ENCODE measurements around the gene SSMEM1.
"Not testable (repeated sequence)": the region's sequence is repeated elsewhere in the genome, so short reads cannot be mapped to it uniquely, and the experiment has no call there.

SSMEM1 gene

GRCh38 chr7:130207642-130208041 lies at the start of gene SSMEM1:
TSS of gene SSMEM1 (plus strand) at chr7:130207860. CDS start at chr7:130207911, 51 bp downstream.
- DNase-seq (ENCODE audit: low spot score) = peak; percentile 61

- DNase-seq (ENCODE audit: low spot score) = no peak
These were observed 47.6 kb upstream of the SSMEM1 start for GRCh38 chr7:130160023-130160422.

GRCh38 chr7:130160455-130160854 lies 47.2 kb upstream of the SSMEM1 start:
- DNase-seq (ENCODE audit: low spot score) = no peak

- DNase-seq (ENCODE audit: low spot score) = no peak
These were observed 45.5 kb upstream of the SSMEM1 start for GRCh38 chr7:130162196-130162595.

GRCh38 chr7:130174237-130174959 lies 33.3 kb upstream of the SSMEM1 start:
- DNase-seq (ENCODE audit: low spot score) = no peak

GRCh38 chr7:130178251-130178650 lies 29.4 kb upstream of the SSMEM1 start:
- no peak for DNase-seq (ENCODE audit: low spot score)

DNA sequence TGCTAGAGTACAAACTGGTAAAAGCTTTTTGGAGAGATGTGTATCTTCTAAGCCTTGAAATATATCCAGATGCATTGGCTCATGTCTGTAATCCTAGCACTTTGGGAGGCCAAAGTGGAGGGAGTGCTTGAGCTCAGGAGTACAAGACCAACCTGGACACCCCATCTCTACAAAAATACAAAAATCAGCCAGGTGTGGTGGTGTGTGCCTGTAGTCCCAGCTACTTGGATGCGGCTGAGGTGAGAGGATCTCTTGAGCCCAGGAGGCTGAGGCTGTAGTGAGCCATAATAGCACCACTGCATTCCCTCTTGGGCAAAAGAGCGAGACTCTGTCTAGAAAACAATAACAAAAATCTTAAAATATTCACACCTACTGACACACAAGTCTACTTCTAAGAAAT lies 28.0 kb upstream of the SSMEM1 start:
- no peak for DNase-seq (ENCODE audit: low spot score)

- DNase-seq (ENCODE audit: low spot score) = no peak
These were observed 26.9 kb upstream of the SSMEM1 start for GRCh38 chr7:130180571-130181262.

DNA sequence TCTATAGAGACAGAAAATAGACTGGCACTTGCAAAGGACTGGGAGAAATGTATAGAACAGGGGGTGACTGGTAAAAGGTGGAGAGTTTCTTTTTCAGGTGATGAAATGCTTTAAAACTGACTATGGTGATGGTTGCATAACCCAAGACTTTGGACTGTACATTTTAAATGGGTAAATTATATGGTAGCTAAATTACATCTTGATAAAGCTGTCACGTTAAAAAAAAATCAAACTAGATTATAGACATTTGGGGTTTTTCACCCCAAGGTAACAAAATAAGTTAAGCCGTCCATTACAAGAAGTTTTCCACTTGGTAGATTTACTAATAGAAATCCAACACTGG lies 26.4 kb upstream of the SSMEM1 start:
- no peak for DNase-seq (ENCODE audit: low spot score)

DNA sequence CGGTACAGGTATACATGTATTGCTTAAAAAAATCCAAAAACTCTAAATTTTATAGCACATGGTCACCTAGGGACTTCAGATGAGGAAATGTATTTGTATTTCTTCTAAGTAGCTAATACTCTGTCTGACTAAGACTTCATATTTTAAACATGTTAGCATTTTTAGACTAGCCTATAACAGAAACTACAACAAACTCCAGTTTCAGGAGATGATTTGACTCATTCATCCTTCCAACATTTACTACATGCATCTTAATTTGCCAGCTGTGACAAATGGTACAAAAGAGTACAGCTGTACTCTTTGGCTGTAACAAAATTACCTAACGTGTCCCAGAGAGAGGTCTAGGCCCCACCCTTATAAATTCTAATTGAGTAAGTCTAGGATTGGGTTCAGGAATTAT lies 24.7 kb upstream of the SSMEM1 start:
- no peak for DNase-seq (ENCODE audit: low spot score)

DNA sequence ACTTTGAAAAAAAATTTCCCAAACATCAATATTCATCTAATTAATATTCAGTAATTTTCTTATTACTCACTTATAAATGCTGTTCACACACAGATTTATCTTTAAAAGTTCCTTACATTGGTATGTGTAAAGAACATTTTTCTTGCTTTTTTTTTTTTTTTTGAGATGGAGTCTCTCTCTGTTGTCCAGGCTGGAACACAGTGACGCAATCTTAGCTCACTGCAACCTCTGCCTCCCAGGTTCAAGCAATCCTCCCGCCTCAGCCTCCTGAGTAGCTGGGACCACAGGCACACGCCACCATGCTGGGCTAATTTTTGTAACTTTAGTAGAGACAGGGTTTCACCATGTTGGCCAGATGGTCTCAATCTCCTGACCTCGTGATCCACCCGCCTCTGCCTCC lies 23.3 kb upstream of the SSMEM1 start:
- not testable (repeated sequence) for DNase-seq (ENCODE audit: low spot score)

DNA sequence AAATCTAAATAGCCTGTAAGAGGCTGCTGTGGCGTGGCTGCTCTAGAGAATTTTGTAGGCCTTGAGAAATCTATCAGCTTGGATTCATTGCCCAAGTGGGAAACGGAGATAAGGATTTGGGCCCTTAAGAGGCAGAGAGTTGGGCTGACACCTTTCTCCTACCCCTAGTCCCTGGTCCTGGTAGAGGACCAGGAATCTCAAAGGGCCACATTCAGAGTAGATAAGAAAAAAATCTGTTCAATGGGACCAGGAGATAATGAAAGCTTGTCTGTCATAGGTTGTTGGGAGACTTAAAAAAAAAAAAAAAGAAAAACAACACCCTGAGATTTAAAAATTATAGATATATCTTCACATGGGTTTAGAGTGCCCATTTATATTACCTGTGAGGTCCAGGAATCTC lies 20.3 kb upstream of the SSMEM1 start:
- no peak for DNase-seq (ENCODE audit: low spot score)

DNA sequence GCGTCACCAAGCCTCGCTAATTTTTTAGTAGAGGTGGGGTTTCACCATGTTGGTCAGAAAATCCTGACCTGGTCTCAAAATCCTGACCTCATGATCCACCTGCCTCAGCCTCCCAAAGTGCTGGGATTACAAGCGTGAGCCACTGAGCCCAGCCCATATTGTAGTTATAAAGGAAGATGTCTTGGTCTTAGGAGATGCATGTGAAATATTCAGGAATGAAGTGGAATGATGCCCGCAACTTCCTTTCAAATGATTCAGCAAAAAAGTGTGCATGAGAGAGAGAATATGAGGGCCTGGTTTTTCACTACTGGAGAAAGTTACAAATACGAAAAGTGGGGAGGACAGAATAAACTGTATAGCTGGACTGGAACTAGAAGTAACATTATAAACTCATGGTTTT lies 18.3 kb upstream of the SSMEM1 start:
- DNase-seq (ENCODE audit: low spot score) = no peak

DNA sequence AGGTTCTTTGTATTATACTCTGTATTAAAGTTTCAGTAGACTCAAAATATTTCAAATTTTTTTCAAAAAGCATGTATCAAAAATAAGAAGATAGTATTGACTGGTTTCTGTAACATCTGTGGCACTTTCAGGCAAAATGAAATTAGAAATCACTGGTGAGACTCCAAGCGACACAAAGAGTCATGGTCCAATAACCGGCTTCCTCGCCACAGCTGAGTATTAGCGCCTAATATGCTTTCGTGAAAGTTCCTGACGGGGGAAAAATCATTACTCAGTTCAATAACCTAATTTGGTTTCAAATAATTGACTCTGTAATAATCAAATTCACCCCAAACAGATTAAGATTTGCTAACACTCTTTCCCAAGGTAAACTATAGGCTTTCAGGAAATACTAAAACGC lies 15.9 kb upstream of the SSMEM1 start:
- DNase-seq (ENCODE audit: low spot score) = no peak

- no peak for DNase-seq (ENCODE audit: low spot score)
These were observed 12.3 kb upstream of the SSMEM1 start for GRCh38 chr7:130195396-130195795.

DNA sequence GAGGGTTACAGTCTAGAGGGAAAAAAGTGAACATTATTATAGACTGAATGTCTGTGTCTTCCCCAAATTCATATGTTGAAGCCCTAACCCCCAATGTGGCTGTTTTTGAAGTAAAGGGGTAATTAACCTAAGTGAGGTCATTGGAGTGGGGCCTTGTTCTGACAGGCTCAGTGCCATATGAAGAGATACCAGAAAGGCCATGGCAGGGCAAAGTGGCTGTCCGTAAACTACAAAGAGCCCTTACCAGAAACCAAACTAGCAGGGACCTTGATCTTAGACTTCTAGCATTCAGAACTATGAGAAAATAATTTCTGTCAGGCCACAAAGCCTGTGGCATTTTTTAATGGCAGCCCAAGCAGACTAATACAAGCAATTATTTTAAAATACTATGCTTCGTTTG lies 11.2 kb upstream of the SSMEM1 start:
- DNase-seq (ENCODE audit: low spot score) = no peak

DNA sequence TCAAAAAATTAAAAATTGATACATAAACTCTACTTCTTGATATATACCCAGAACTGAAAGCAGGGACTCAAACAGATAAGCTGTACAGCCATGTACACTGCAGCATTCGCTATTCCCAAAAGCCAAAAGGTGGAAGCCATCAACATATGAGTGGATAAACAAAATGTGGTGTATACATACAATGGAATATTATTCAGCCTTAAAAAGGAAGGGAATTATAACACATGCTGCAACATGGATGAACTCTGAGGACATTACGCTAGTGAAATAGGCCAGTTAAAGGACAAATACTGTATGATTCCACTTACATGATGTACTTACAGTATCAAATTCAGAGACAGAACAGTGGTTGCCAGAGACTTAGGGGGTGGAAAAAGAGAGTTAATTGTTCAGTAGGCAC lies 10.6 kb upstream of the SSMEM1 start:
- DNase-seq (ENCODE audit: low spot score) = no peak

GRCh38 chr7:130201796-130202195 lies 5.9 kb upstream of the SSMEM1 start:
- no peak for DNase-seq (ENCODE audit: low spot score)

DNA sequence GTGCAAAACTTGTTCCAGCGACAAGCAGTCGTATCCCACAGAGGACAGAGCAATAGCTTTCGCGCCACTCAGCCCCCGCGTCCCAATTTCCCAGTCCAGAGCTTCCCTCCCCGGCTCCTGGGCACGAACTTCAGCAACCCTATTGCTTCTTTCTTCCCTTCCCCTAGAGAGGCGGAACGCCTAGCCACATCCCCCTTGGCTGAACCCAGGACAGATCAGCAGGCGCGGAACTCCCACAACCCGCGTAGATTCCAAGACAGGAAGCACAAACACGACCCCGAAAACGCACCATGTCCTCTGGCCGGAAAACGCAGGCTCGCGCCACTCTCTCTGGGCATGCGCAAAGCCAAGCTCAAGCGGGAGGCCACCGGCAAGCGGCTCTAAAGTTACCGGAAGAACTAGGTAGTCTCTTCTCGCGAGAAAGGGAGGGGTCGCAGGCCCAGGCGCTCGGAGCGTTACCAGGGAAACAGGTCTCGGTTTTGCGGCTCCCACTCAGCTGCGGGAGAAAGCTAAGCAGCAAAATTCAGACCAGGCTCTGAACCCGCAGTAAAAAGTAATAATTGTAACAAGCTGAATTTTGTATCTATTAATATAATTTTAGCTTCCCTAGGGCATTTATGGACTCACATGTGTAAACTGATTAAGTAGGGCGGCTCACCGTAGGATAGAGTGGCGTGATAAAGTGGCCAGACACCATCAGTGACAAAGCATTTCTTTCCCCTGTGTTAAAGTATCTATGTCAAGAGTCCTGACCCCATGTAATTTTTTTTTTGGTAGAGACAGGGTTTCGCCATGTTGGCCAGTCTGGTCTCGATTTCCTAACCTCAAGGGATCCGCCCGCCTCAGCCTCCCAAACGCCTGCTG lies 2.3 kb upstream of the SSMEM1 start, which contains the start of gene TMEM209:
TSS of gene TMEM209 (minus strand) at position 323 of the 864 bp plus-strand sequence. CDS start at position 292, 31 bp downstream.
- DNase-seq (ENCODE audit: low spot score) = peak; percentile 96

DNA sequence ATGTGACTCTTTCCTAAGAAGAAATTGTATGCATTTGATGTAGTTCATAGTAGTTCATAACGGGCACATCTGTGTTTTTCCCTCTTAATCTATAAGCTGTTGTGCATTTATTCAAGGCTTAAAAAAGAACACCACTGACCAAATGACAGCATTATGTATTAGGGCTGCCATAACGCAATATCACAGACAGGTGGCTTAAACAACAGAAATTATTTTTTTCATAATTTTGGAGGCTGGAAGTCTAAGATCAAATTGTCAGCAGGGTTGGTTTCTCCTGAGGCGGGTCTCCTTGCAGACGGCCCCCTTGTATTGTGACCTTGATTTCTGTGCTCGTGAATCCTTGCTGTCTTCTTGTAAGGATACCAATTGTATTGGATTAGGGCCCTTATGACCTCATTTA lies 627 bp upstream of the SSMEM1 start:
- DNase-seq (ENCODE audit: low spot score) = no peak

GRCh38 chr7:130208516-130208915 lies 856 bp downstream of the SSMEM1 start:
- no peak for DNase-seq (ENCODE audit: low spot score)

GRCh38 chr7:130210181-130210935 lies 2.7 kb downstream of the SSMEM1 start:
- DNase-seq (ENCODE audit: low spot score) = no peak

Data from kidney capillary endothelial cell (primary cell).